ENCODE results near the gene MAPK13.
"Not testable (repeated sequence)": the region's sequence is repeated elsewhere in the genome, so short reads cannot be mapped to it uniquely, and the experiment has no call there.

Gene MAPK13

DNA sequence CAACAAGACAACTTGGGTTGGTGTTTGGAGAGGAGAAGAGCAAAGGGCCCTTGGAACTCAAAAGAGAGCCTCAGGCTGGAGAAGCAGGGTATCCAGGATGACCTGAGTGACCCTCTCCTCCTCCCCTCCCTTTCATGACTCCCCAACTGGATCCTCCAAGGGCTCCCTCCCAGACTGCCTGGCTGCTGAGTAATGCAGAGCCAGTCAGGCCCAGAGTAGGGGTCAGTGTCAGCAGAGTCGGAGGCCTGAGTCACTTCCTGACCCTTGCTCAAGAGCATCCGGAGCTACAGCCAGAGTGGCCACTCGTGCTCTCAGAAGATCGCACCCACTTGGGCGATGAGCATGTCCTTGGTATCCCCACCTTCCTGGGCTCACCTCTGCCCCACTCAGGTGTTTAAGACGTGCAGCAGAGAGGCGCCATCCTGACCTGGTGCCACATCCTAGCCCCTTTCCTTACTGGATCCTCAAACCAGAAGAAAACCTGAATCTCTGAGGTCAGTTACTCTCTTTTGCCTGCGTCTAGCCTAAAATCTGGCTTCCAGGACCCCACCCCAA is 2.8 kb upstream of the MAPK13 start:
- no peak for DNase-seq (ENCODE audit: low read depth in 3 of 3)

DNA sequence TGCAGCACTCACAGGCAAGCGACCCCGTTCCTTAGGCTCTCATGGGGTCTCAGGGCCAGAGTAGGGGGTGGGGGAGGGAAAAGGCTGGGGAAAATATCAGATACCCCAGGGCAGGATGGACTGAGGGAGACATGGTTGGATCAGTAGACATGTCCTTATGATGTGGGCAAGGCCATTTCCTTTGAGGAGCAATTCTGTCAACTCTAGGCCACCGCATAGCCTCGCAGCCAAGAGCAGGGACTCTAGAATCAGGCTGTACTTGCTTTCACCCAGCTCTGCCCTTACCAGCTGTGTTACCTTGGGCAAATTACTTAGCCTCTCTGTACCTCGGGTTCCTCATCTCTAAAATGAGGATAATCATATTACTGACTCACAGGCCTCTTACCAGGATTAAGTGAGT is 2.2 kb upstream of the MAPK13 start:
- no peak for DNase-seq (ENCODE audit: low read depth in 3 of 3)

DNA sequence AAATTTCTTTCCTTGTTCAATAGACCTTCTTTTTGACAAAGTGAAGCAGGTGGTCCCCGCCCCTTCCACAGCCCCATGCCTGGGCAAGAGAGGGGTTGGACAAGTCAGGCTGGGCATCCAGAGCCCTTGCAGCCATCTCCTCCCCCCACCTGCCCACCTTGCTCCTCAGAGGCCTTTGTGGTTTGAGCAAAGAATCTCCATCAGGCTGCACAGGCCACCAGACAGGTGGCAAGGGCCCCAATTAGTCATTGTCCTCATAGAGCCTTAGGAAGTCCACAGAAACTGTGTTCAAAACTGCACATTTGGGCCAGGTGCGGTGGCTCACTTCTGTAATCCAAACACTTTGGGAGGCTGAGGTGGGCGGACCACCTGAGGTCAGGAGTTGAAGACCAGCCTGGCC is 1.5 kb upstream of the MAPK13 start:
- DNase-seq (ENCODE audit: low read depth in 3 of 3), result no peak

DNA sequence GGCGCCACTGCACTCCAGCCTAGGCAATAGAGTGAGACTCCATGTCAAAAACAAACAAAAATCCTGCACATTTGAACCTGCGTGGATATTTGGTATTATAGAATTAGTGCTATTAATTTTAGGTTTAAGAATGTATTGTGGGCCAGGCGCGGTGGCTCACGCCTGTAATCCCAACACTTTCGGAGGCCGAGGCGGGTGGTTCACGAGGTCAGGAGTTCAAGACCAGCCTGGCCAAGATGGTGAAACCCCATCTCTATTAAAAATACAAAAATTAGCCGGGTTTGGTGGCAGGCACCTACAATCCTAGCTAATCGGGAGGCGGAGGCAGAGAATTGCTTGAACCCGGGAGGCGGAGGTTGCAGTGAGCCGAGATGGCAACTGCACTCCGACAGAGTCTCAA is 979 bp upstream of the MAPK13 start:
- not testable (repeated sequence) for DNase-seq (ENCODE audit: low read depth in 3 of 3)

DNA sequence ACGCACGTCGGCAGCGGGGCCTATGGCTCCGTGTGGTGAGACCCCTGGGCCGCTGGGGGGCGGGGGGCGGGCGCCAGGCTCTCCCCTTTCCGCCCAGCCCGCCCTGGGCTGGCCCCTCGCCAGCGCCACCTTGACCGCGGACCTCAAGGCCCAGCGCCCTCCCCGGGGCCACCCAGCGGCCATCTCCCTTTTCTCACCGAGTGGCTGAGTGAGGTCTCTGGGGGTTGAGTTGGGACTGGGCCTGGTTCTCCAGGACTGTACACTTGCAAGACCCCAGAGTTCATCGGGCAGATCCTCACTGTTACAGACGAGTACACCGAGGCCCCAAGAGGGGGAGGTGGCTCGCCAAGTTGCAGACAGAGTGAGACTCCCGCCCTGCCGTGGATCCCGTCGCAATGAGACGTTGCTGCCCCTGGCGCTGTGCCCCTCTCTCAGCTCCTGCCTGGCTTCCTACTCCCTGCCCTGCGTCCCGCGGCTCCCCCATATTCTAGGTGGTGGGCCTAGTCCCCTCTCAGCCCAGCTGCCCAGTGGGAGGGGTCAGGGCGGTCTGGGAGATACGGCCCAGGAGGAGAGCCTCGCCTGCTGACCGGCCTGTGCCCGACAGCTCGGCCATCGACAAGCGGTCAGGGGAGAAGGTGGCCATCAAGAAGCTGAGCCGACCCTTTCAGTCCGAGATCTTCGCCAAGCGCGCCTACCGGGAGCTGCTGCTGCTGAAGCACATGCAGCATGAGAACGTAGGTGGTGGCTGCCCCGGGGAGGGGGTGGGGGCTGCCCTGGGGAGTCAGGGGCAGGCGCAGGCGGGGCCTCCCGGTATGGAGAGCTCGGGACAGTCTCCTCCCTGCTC is 576 bp downstream of the MAPK13 start:
- peak in 2 of 3 donors; percentile 56 to 59 for DNase-seq (ENCODE audit: low read depth in 3 of 3)

DNA sequence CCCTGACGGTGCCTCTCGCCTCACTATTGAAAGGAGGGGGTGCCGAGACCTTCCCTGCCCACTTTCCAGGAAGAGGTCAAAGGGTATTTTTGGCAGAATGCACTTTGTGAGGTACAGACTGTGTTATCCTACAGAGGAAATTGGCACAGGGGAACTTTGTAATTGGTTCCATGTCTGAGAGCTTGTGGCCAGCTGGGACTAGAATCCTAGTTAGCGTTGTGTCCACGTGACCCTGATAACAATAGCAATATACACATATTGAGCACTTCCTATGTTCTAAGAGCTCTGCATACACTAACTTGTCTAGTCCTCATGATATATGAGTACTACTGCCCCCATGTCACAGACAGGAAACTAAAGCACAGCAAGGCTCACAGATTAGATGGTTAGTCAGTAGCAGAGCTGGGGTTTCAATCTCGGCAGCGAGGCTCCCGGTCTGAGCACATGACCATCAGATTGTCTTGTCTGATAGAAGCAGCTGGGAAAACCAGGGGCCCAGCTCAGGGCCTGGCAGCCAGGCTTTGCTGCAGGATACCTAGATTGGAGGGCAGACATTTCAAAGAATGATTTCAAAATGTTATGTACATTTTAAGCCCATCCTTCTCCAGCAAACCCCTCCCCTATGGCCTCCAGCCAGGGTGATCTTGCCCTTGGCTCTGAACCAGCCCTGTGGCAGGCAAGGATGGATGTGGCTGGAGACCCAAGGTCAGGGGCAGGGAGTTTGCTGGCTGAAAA is 1.4 kb downstream of the MAPK13 start:
- DNase-seq (ENCODE audit: low read depth in 3 of 3), result peak in 2 of 3 donors; percentile 35

DNA sequence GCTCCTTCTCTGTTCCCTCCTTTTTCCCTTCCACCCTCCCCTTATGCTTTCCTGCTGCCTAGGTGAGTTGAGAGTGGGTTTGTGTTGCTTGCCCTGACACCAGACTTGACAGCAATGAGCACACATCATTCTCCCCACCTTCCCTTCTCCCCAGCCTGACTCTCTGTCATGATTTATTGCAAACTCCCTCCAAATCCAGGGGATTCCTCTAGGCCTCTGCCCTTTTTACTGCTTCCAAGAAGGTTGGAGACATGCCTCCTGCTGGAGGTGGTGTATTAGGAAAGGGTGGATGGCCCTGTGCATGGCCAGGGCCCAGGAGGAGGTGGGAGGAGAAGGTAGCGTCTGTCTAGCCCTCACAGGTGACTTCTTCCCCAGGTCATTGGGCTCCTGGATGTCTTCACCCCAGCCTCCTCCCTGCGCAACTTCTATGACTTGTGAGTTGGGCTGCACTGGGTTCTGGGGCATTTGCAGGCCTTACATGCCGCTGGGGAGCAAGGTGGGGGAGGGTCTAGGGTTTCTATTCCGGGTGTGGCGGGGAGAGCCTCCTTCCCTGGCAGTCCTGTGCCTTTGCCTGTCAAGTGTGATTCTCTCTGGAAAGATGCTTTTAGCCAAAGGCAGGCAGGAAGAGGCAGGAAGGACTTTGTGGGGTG is 2.1 kb downstream of the MAPK13 start:
- DNase-seq (ENCODE audit: low read depth in 3 of 3), result no peak

DNA sequence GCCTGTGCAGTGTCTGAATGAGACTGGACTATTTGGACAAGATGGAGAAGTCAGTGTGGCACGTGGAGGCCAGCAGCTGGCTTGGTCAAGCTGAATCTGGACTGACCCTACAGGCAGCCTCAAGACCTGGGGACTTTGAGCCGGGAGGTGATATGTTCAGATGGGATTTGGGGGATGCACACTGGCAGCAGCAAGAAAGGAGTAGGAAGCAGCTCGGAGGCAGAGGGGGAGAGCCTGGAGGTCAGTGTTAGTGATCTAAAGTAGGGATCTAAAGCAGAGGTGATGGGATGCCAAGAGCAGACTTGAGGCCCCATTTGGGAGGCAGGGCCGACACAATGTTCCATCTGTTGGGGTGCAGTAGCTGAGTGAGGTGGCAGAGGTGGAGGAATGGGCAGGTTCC is 2.8 kb downstream of the MAPK13 start:
- no peak for DNase-seq (ENCODE audit: low read depth in 3 of 3)

DNA sequence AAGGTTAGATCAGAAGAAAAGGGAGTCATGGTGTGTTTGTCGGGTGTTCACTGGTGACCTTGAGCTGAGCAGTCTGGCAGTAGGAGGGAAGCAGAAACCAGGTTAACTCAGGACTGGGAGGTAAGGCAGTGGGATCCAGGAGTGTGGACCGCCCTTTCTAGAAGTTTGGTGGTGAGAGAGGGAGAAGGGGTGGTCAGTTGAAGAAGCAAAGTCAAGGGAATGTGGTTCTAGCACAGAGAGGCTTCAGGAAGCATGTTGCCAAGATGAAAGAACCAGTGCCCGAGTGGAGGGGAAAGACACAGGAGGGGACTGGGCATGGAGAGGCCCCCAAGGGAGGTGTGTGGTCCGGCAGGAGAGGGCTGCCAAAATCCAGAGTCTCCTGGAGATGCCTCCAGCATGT is 3.6 kb downstream of the MAPK13 start:
- DNase-seq (ENCODE audit: low read depth in 3 of 3), result no peak

DNA sequence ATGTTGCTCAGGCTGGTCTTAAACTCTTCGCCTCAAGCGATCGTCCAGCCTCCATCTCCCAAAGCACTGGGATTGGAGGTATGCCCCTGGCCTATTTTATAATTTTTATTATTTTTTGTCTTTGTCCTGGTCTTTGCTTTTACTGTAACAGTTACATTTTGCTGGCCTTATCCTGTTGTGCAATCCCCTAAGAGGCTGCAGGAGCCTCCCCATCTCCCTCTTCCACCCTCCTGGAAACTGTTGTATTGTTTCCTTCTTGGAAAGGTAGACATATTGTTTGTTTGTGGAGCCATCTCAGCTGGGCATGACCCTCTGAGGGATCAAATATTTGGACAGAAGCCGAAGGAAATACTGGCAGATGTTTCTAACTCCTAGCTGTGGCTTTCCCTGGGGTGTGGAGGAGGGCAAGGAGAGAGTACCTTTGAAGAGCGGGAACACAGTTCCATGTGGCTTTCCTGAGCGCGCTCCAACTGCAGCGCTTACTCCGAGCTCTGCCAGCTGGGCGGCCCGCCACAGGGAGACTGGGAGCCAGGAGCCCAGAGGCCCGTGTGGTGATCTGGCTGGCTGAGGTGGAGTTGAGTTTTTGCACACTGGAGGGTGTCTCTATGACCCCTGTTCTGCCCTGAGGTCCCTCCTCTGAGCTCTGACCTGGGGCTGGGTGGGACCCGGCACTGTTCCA is 4.9 kb downstream of the MAPK13 start:
- no peak for DNase-seq (ENCODE audit: low read depth in 3 of 3)

DNA sequence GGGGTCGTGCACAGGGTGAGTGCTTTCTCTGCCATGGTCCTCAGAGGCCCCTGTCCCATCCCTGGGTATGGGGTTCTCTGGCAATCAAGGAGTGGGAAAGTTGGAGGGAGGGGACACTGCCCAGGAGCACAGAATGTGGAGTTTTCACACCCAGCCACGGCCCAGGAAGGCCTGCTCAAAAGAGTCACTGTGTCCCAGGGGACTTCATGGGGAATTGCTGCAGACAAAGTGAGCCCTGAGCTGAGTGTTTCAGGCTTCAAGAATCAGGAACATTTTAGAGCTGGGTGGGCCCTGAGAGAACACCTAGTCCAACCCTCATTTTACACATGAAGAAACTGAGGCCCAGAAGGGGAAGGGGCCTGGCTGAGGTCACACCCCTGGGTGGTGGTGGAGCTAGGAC is 5.7 kb downstream of the MAPK13 start:
- DNase-seq (ENCODE audit: low read depth in 3 of 3), result no peak

DNA sequence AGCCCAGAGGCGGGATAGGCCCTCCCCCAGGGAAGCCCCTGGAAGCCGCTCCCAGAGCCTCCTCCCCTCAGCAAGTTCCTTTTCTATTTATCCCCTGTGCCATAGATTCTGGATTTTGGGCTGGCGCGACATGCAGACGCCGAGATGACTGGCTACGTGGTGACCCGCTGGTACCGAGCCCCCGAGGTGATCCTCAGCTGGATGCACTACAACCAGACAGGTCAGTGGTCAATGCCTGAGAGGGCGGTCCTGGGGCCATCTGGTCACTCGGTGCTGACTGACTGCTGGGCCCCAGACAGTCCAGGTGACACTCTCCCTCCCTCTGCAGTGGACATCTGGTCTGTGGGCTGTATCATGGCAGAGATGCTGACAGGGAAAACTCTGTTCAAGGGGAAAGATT is 6.2 kb downstream of the MAPK13 start:
- no peak for DNase-seq (ENCODE audit: low read depth in 3 of 3)

DNA sequence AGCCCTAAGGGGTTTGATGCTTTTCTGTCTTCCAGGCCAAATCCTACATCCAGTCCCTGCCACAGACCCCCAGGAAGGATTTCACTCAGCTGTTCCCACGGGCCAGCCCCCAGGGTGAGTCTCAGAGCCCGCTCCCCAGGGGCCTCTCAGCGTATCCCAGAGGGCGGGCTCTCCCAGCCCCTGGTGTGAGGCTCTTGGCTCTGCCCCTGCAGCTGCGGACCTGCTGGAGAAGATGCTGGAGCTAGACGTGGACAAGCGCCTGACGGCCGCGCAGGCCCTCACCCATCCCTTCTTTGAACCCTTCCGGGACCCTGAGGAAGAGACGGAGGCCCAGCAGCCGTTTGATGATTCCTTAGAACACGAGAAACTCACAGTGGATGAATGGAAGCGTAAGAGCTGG is 8.4 kb downstream of the MAPK13 start:
- no peak for DNase-seq (ENCODE audit: low read depth in 3 of 3)

DNA sequence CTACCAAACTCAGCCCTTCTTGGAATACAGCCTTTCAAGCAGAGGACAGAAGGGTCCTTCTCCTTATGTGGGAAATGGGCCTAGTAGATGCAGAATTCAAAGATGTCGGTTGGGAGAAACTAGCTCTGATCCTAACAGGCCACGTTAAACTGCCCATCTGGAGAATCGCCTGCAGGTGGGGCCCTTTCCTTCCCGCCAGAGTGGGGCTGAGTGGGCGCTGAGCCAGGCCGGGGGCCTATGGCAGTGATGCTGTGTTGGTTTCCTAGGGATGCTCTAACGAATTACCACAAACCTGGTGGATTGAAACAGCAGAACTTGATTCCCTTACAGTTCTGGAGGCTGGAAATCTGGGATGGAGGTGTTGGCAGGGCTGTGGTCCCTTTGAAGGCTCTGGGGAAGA is 9.1 kb downstream of the MAPK13 start:
- DNase-seq (ENCODE audit: low read depth in 3 of 3), result no peak

DNA sequence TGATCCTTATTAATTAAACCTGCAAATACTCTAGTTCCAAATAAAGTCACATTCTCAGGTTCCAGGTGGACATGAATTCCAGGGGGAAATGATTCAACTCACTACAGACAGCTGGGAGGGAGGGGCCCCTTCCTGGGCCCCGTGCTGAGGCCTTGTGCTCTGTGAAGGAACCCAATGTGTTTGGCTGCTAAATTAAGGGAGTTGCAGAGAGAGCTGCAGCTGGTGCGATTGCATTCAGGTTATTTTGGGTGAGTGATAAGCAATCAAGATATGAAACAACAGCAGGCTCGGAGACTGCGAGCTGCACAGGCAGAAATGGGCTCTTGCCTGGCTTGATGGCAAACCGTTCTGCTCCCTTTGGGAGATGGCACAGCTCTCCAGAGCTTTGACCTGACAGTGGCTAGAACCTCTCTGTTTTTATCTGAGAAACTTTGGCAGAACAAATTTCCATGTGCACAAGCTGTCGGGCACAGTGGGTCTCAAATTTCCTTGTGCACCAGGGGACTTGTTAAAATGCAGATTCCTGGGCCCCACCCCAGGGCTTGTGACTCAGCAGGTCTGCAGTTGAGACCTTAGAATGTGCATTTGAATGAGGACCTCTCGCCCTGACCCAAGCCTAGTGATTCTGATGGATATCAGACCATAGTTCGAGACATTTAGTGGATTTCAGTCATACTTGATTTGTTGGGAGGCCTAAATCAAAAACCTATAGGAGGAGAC is 9.8 kb downstream of the MAPK13 start:
- no peak for DNase-seq (ENCODE audit: low read depth in 3 of 3)

DNA sequence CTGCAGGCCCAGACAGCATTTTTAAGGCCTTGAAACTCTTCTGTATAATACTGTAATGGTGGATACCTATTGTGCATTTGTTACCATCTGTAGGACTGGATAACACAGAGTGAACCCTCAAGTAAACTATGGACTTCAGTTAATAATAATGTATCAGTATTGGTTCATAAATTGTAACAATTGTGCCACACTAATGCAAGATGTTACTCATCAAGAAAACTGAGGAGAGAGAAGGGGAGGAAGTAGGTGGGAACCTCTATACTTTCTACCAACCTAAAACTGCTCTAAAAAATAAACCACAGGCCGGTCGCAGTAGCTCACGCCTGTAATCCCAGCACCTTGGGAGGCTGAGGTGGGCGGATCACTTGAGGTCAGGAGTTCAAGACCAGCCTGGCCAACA is 10.8 kb downstream of the MAPK13 start:
- DNase-seq (ENCODE audit: low read depth in 3 of 3), result no peak

DNA sequence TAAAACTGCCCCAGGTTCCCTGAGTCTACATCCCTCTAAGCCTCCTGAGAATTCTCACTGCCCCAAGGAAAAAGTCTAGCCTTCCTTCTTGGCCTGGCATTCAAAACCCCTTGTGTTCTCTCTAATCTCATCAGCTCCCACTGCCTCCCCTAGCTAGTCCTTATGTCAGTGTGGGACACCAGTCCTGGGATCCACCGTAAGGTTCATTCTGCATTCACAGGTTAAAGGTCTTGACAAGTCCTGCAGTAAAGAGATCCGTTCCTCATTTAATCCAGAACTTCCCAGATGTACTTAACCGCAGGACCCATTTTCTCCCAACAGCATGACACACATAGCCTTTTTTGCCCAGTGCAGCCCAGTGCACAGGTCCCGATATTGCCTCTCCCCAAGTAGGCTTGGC is 11.6 kb downstream of the MAPK13 start:
- DNase-seq (ENCODE audit: low read depth in 3 of 3), result no peak

DNA sequence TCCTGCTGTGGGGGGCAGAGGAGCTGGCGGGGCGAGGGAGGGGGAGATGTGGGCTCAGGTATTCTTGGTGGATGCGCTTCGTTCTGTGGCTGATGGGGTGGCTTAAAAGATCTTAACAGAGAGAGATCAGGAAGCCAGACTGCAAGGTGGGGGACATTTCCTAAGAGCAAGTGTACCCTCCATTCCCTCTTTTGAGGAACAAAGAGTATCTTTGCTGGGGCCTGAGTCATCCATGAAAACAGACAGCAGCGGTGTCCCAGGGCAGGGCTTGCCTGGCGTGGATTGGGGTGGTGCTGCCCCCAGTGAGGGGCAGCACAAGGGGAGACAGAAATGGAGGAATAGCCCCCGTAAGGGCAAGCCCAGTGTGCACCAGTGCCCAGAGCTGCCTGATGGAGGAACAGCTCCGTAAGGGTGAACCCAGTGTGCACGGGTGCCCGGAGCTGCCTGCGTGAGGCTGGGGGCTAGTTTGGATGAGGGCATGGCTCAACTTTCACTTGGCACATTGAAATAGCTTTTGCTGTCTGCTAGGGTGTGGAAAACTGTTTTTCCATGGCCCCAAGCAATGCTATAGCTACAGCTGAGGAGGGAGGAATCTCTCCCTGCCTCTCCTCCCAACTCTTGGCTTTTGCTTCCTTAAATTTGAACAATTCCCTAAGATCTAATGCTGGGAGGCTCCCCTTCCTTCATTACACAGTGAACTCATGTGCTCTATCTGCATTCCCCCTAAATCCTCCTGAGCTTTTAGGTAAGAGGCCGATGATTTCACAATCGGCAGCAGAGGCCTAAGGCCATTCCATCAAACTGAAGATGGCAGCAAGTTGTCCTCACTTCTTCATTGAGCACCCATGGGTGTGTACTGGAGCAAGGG is 12.9 kb downstream of the MAPK13 start:
- no peak for DNase-seq (ENCODE audit: low read depth in 3 of 3)

DNA sequence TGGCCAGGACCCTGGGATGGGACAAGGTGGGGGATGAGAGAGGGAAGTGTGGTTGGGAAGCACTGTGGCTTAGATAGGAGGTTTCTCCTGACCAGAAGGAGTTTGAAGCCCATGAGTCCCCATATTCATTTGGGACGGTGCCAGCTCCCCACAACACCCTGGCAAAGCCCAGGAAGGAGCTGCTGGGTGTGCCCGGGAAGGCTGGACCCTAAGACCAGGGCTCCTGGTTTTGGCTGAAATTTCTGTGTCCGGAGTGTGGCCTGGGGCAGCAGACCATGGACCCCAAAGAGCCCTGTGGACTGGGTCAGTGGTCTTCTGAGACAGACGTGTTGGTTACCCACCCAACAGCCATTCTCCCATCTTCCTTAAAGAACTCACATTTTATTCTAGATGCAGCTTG is 15.2 kb downstream of the MAPK13 start:
- DNase-seq (ENCODE audit: low read depth in 3 of 3), result no peak

DNA sequence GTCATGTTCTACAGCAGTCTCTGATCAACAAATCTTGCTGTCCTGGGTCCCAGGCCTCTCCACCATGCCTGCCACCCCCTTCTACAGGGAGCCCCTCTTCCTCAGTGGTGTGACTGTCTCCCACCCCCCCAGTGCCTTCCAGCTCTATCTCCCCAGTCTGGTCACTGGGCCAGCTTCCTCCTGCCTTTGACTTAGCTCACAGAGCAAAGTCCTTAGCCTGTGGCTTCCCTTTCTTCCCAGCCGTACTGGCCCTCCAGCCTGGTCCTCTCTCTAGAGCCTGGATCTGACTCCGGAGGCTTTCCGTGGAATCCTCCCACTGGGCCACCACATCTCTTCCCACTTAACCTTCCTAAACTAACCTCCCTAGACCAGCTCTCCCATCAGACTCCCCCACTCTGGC is 17.0 kb downstream of the MAPK13 start:
- no peak for DNase-seq (ENCODE audit: low read depth in 3 of 3)
